HepG2 (cell line): ENCODE measurements around the gene IRF2. TPM values are rescaled to one million over a fixed set of nuclear protein-coding genes. Genes with fewer than 3 reads are reported as not detected.

Experiments used
- BRCA1 ChIP-seq: sonication (generic); formaldehyde crosslinking; IDR thresholded peaks from 2 replicates; pipeline ENCODE4 v1.4.0; 2020; ENCODE audit warnings: missing genetic modification reagents
- CBX2 ChIP-seq, 2 experiments: fragments of 200-600 bp in 1 of 2; sonication (generic); formaldehyde crosslinking in 1 of 2; IDR thresholded peaks; 2 replicates each; pipeline versions ENCODE4 v1.7.0 to v1.8.1; 2018 to 2022; ENCODE audit warnings: low read depth in 2 of 2, low read length in 1 of 2, mild to moderate bottlenecking in 1 of 2, missing genetic modification reagents in 1 of 2
- DPF2 ChIP-seq: sonication (generic); formaldehyde crosslinking; IDR thresholded peaks from 2 replicates; pipeline ENCODE4 v1.4.0; 2020; ENCODE audit warnings: mild to moderate bottlenecking, low read depth, missing genetic modification reagents, borderline replicate concordance
- ETV6 ChIP-seq: sonication (generic); formaldehyde crosslinking; conservative IDR thresholded peaks from 2 replicates; pipeline ENCODE4 v1.4.0; 2020; ENCODE audit warnings: missing genetic modification reagents
- FOXA3 ChIP-seq: IDR thresholded peaks from 2 replicates; pipeline ENCODE4 v1.6.1; 2016; ENCODE audit warnings: missing genetic modification reagents, missing compliant biosample characterization
- FOXO1 ChIP-seq: sonication (generic); formaldehyde crosslinking; IDR thresholded peaks from 2 replicates; pipeline ENCODE4 v1.4.0; 2020; ENCODE audit warnings: missing genetic modification reagents
- HNRNPL ChIP-seq: fragments of 200-400 bp; formaldehyde crosslinking; IDR thresholded peaks from 2 replicates; pipeline ENCODE4 v1.6.1; 2017; ENCODE audit warnings: mild to moderate bottlenecking, low read depth, low read length
- ISX ChIP-seq: sonication (generic); formaldehyde crosslinking; conservative IDR thresholded peaks from 2 replicates; pipeline ENCODE4 v1.5.0; 2020; ENCODE audit warnings: missing genetic modification reagents
- KDM6A ChIP-seq: IDR thresholded peaks from 2 replicates; pipeline ENCODE4 v1.6.1; 2016; ENCODE audit warnings: low read depth
- MEIS2 ChIP-seq: sonication (generic); formaldehyde crosslinking; IDR thresholded peaks from 2 replicates; pipeline ENCODE4 v1.9.0; 2021; ENCODE audit warnings: mild to moderate bottlenecking, missing genetic modification reagents
- NAIF1 ChIP-seq: sonication (generic); formaldehyde crosslinking; IDR thresholded peaks from 2 replicates; pipeline ENCODE4 v1.5.0; 2020; ENCODE audit warnings: mild to moderate bottlenecking, missing genetic modification reagents, borderline replicate concordance
- NFE2L1 ChIP-seq: sonication (generic); formaldehyde crosslinking; IDR thresholded peaks from 2 replicates; pipeline ENCODE4 v1.4.0; 2020; ENCODE audit warnings: missing genetic modification reagents, mild to moderate bottlenecking, borderline replicate concordance
- RBFOX2 ChIP-seq: fragments of 200-400 bp; formaldehyde crosslinking; IDR thresholded peaks from 2 replicates; pipeline ENCODE4 v1.6.1; 2017; ENCODE audit warnings: low read depth, mild to moderate bottlenecking, low read length
- RFXANK ChIP-seq: IDR thresholded peaks from 2 replicates; pipeline ENCODE4 v1.6.1; 2016
- ZNF207 ChIP-seq: fragments of 450-650 bp; IDR thresholded peaks from 2 replicates; pipeline ENCODE4 v1.6.1; 2016; ENCODE audit warnings: antibody characterized with exemption, borderline replicate concordance
- ZNF329 ChIP-seq: sonication (generic); formaldehyde crosslinking; IDR thresholded peaks from 2 replicates; pipeline ENCODE4 v1.9.0; 2021; ENCODE audit warnings: low read depth, mild to moderate bottlenecking, missing genetic modification reagents
- ZNF335 ChIP-seq: sonication (generic); formaldehyde crosslinking; IDR thresholded peaks from 2 replicates; pipeline ENCODE4 v1.4.0; 2020; ENCODE audit warnings: missing genetic modification reagents
- ZNF33B ChIP-seq: sonication (generic); formaldehyde crosslinking; IDR thresholded peaks from 2 replicates; pipeline ENCODE4 v1.5.1; 2020; ENCODE audit warnings: mild to moderate bottlenecking, missing genetic modification reagents
- ZNF44 ChIP-seq: sonication (generic); formaldehyde crosslinking; IDR thresholded peaks from 2 replicates; pipeline ENCODE4 v1.5.1; 2020; ENCODE audit warnings: mild to moderate bottlenecking, missing genetic modification reagents
- ZNF569 ChIP-seq: sonication (generic); formaldehyde crosslinking; IDR thresholded peaks from 2 replicates; pipeline ENCODE4 v1.5.0; 2020; ENCODE audit warnings: mild to moderate bottlenecking, missing genetic modification reagents, moderate library complexity, borderline replicate concordance
- ZNF660 ChIP-seq: sonication (generic); formaldehyde crosslinking; IDR thresholded peaks from 2 replicates; pipeline ENCODE4 v1.5.1; 2020; ENCODE audit warnings: mild to moderate bottlenecking, low read depth, missing genetic modification reagents, borderline replicate concordance
- ZNF678 ChIP-seq: sonication (generic); formaldehyde crosslinking; IDR thresholded peaks from 2 replicates; pipeline ENCODE4 v1.4.0; 2020; ENCODE audit warnings: mild to moderate bottlenecking, missing genetic modification reagents
- polyA plus RNA-seq, 8 experiments: library from polyadenylated mRNA; depleted of rRNA in 3 of 8; stranded (reverse) in 7 of 8; unstranded in 1 of 8; fragments of >200 nt; fragmentation: Illumina TruSeq in 4 of 8; extraction: Trizol in 4 of 8; gene quantifications; 2 replicates each; pipeline versions ENCODE4 v1.2.1 to v1.2.3, GENCODE V29; 2011 to 2016; ENCODE audit warnings: low read depth in 4 of 8, missing spikeins in 1 of 8, mixed read lengths in 1 of 8; ENCODE audit not compliant: insufficient read depth in 1 of 8
- total RNA-seq, 5 experiments: library from RNA; depleted of rRNA; stranded (reverse); fragments of >200 nt; fragmentation: Illumina TruSeq; extraction: Trizol; gene quantifications; 2 replicates each; pipeline ENCODE4 v1.2.3, GENCODE V29; 2016; ENCODE audit warnings: low read depth in 1 of 5
- TF ChIP-seq, protein P1 (sequence below): sonication (generic); formaldehyde crosslinking; IDR thresholded peaks from 2 replicates; pipeline ENCODE4 v1.4.0; 2020; ENCODE audit warnings: missing genetic modification reagents
- TF ChIP-seq, protein P2 (sequence below): sonication (generic); formaldehyde crosslinking; IDR thresholded peaks from 2 replicates; pipeline ENCODE4 v1.4.0; 2020; ENCODE audit warnings: missing genetic modification reagents, borderline replicate concordance

Gene IRF2
- total and polyA plus RNA-seq, 2 of the 13 experiments (the other 11 are each of a cell fraction or from before 2014, with no cell fraction given) = 15.5 to 28.8 TPM

DNA sequence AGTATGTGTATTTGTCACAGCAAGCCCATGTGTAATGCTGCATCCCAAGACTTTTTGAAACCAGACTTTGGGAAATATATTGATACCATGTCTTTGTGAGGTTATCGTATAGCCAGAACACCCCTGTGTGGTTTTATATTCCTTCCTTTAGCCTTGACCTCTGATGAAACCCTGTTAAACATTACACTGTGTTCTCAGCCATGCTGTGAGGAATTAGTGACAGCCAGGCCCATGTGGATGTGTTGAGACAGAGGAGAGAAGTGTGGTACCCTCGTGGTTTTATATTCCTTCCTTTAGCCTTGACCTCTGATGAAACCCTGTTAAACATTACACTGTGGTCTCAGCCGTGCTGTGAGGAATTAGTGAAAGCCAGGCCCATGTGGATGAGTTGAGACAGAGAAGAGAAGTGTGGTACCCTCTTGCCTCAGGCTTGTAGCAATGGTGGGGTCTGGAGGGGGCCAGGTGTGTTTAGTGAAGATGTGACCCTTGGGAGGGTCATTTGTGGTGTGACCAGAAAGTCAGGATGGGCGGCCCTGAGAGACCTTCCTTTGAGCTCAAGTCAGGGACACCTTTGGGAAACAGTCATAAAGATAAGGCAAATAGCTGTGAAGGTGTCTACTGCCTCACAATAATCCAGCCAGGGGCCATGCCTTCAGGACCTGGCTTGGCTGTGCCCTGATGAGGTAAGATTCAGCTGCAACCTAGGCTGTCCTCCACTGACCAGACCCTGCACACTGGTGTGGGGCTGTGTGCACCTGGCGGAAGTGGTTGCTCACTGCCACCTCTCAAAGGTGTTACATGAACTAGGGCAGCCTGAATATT, 110.0 kb downstream of the IRF2 start (continued):
- TF ChIP-seq DPF2 (CRISPR knock-in tag) (peak; percentile 68; the same call in 1 of the 2 replicates), RFXANK (CRISPR knock-in tag) (peak; percentile 27; the same call in 1 of the 2 replicates), ZNF33B (CRISPR knock-in tag) (no peak; the same call in 1 of the 2 replicates), BRCA1 (CRISPR knock-in tag) (no peak), ETV6 (CRISPR knock-in tag) (no peak), NAIF1 (CRISPR knock-in tag) (peak; percentile 76; the same call in 1 of the 2 replicates), NFE2L1 (no peak), ZNF207 (no peak), ZNF678 (CRISPR knock-in tag) (no peak), FOXA3 (CRISPR knock-in tag) (peak; percentile 93), ZNF569 (no peak), HNRNPL (no peak), MEIS2 (CRISPR knock-in tag) (no peak; the same call in 1 of the 2 replicates), KDM6A (peak; percentile 79; the same call in 1 of the 2 replicates), CBX2 (IDR thresholded peaks at IDR 0.05; ENCODE audit: low read depth, low read length) (no peak), CBX2 (CRISPR knock-in tag; IDR thresholded peaks at IDR 0.05; ENCODE audit: low read depth) (no peak), ZNF44 (CRISPR knock-in tag) (no peak), ISX (CRISPR knock-in tag) (no peak), RBFOX2 (no peak), ZNF660 (no peak), ZNF335 (no peak), FOXO1 (CRISPR knock-in tag) (peak; percentile 45; the same call in 1 of the 2 replicates), ZNF329 (CRISPR knock-in tag) (no peak)
- TF ChIP-seq, protein P1, sequence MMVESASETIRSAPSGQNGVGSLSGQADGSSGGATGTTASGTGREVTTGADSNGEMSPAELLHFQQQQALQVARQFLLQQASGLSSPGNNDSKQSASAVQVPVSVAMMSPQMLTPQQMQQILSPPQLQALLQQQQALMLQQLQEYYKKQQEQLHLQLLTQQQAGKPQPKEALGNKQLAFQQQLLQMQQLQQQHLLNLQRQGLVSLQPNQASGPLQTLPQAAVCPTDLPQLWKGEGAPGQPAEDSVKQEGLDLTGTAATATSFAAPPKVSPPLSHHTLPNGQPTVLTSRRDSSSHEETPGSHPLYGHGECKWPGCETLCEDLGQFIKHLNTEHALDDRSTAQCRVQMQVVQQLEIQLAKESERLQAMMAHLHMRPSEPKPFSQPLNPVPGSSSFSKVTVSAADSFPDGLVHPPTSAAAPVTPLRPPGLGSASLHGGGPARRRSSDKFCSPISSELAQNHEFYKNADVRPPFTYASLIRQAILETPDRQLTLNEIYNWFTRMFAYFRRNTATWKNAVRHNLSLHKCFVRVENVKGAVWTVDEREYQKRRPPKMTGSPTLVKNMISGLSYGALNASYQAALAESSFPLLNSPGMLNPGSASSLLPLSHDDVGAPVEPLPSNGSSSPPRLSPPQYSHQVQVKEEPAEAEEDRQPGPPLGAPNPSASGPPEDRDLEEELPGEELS (CRISPR knock-in tag) = peak; percentile 89
- TF ChIP-seq, protein P2, sequence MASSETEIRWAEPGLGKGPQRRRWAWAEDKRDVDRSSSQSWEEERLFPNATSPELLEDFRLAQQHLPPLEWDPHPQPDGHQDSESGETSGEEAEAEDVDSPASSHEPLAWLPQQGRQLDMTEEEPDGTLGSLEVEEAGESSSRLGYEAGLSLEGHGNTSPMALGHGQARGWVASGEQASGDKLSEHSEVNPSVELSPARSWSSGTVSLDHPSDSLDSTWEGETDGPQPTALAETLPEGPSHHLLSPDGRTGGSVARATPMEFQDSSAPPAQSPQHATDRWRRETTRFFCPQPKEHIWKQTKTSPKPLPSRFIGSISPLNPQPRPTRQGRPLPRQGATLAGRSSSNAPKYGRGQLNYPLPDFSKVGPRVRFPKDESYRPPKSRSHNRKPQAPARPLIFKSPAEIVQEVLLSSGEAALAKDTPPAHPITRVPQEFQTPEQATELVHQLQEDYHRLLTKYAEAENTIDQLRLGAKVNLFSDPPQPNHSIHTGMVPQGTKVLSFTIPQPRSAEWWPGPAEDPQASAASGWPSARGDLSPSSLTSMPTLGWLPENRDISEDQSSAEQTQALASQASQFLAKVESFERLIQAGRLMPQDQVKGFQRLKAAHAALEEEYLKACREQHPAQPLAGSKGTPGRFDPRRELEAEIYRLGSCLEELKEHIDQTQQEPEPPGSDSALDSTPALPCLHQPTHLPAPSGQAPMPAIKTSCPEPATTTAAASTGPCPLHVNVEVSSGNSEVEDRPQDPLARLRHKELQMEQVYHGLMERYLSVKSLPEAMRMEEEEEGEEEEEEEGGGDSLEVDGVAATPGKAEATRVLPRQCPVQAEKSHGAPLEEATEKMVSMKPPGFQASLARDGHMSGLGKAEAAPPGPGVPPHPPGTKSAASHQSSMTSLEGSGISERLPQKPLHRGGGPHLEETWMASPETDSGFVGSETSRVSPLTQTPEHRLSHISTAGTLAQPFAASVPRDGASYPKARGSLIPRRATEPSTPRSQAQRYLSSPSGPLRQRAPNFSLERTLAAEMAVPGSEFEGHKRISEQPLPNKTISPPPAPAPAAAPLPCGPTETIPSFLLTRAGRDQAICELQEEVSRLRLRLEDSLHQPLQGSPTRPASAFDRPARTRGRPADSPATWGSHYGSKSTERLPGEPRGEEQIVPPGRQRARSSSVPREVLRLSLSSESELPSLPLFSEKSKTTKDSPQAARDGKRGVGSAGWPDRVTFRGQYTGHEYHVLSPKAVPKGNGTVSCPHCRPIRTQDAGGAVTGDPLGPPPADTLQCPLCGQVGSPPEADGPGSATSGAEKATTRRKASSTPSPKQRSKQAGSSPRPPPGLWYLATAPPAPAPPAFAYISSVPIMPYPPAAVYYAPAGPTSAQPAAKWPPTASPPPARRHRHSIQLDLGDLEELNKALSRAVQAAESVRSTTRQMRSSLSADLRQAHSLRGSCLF (CRISPR knock-in tag) = no peak
